Lower leg skin (tissue), 3 donors: ENCODE data around the gene HOPX.

Source experiments
- POLR2A ChIP-seq, 2 donors: fragments of 450-650 bp; IDR thresholded peaks; one replicate each; pipeline ENCODE4 v1.6.1; 2016 to 2017; ENCODE audit warnings: antibody characterized with exemption in 2 of 2, mild to moderate bottlenecking in 1 of 2, moderate library complexity in 1 of 2
- TF ChIP-seq, protein P1 (sequence below), 3 donors: fragments of 450-650 bp; IDR thresholded peaks; one replicate each; pipeline ENCODE4 v1.5.1; 2016; ENCODE audit warnings: antibody characterized with exemption in 3 of 3, mild to moderate bottlenecking in 3 of 3, moderate library complexity in 2 of 3

DNA sequence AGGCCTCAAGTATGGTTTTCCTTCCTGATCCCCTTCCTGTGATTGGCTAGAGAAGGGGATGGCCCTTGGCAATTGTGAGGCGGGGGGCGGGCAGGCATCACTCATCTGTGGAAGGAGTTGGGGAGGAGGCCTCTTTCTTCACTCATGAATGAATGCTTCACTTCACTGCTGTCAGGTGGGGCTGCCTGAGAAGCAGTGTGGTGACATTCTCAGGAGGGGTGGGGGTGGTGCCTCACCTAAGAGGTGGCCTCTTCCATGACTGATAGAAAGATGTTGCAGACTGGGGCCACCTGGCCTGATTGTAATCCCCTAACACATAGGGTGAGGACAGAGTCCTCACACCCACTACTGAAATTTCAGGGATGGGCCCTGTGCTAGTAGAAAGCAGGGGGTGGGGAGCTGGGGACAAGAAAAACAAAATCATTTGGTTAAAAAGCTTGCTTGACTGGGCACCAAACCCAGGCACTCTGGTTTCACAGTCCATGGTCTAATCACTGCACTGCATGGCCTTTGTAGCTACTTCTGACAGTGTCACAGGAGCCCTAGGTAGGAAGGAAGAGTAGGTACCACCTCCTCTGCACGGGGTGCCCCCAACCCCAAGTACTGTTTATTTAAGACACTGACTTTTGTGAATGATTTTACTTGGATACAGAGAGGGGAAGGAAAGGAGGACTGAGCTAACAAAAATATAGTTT, 5.6 kb upstream of the HOPX start:
- TF ChIP-seq POLR2A (IDR thresholded peaks at IDR 0.05): no peak
- TF ChIP-seq, protein P1, sequence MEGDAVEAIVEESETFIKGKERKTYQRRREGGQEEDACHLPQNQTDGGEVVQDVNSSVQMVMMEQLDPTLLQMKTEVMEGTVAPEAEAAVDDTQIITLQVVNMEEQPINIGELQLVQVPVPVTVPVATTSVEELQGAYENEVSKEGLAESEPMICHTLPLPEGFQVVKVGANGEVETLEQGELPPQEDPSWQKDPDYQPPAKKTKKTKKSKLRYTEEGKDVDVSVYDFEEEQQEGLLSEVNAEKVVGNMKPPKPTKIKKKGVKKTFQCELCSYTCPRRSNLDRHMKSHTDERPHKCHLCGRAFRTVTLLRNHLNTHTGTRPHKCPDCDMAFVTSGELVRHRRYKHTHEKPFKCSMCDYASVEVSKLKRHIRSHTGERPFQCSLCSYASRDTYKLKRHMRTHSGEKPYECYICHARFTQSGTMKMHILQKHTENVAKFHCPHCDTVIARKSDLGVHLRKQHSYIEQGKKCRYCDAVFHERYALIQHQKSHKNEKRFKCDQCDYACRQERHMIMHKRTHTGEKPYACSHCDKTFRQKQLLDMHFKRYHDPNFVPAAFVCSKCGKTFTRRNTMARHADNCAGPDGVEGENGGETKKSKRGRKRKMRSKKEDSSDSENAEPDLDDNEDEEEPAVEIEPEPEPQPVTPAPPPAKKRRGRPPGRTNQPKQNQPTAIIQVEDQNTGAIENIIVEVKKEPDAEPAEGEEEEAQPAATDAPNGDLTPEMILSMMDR (IDR thresholded peaks at IDR 0.05): no peak
